AG04450 (cell line): ENCODE data around the gene PRPF40B. TPM values are rescaled to one million over a fixed set of nuclear protein-coding genes. Genes with fewer than 3 reads are reported as not detected.

Experiments
- CTCF ChIA-PET: fragments of 300-600, 350-600 bp; formaldehyde crosslinking; extraction: SDS; loops from one replicate; lab custom pipeline; 2022; ENCODE audit warnings: antibody characterized with exemption, inconsistent platforms; lab: Charles Lee
- POLR2A ChIA-PET: fragments of 350-600 bp; formaldehyde crosslinking; extraction: SDS; loops from one replicate; lab custom pipeline; 2021; ENCODE audit warnings: antibody characterized with exemption, inconsistent platforms; lab: Yijun Ruan, JAX
- DNase-seq: peaks from one replicate; pipeline ENCODE4 v3.0.0-alpha.2; 2011; ENCODE audit warnings: low read depth, low spot score
- H3K27ac ChIP-seq: one replicate; pipeline ENCODE4 v1.5.1; 2012; ENCODE audit warnings: low read depth, low read length, control low read depth
- H3K27me3 ChIP-seq: one replicate; pipeline ENCODE4 v1.6.0; 2012; ENCODE audit warnings: low read length; ENCODE audit not compliant: control insufficient read depth, insufficient read depth
- H3K4me3 ChIP-seq: 2 replicates; pipeline ENCODE4 v1.5.1; 2011; ENCODE audit warnings: mild to moderate bottlenecking, low read depth, low read length, control low read depth
- H3K9me3 ChIP-seq: 2 replicates; pipeline ENCODE4 v1.5.1; 2012; ENCODE audit warnings: low read length; ENCODE audit not compliant: control insufficient read depth, insufficient read depth
- CTCF ChIP-seq: IDR thresholded peaks from 2 replicates; pipeline ENCODE4 v1.5.1; 2011; ENCODE audit warnings: low read depth, low read length, control low read depth, inconsistent platforms
- polyA plus RNA-seq: library from polyadenylated mRNA; depleted of rRNA; stranded (reverse); fragments of >200 nt; gene quantifications from 2 replicates; pipeline ENCODE4 v1.2.3, GENCODE V29; 2011

Gene PRPF40B
- polyA plus RNA-seq, 1 experiment, result 9.0 TPM

GRCh38 chr12:49616533-49617219 lies 6.7 kb upstream of the PRPF40B start:
- ChIA-PET CTCF (no interaction called here), POLR2A (no interaction called here)
- TF ChIP-seq CTCF, result no peak
- Histone ChIP-seq H3K9me3 (peaks cover 4% of the 10 kb centered on the region; the same call in 1 of the 2 replicates), H3K4me3 (no peak overlapping the region), H3K27ac (no peak overlapping the region), H3K27me3 (peaks cover 3% of the 10 kb centered on the region)
- no peak for DNase-seq

GRCh38 chr12:49618576-49618975 lies 4.8 kb upstream of the PRPF40B start:
- no peak overlapping the region for H3K27ac ChIP-seq

GRCh38 chr12:49619286-49619685 lies 4.1 kb upstream of the PRPF40B start:
- no peak overlapping the region for H3K27ac ChIP-seq
- peaks cover 4% of the 10 kb centered on the region; the same call in 1 of the 2 replicates for H3K9me3 ChIP-seq
- ChIA-PET POLR2A (interaction anchor here (0.8 kb wide), 2 partner anchors 122 to 354 kb away, joined by 3 to 4 read pairs; partner anchors contain the start of gene TMBIM6), CTCF (interaction anchor here (0.6 to 2.8 kb wide), 4 partner anchors 18 to 282 kb away, joined by 3 to 11 read pairs (median 4); no protein-coding TSS in a partner anchor)
- no peak for TF ChIP-seq CTCF
- no peak overlapping the region for H3K4me3 ChIP-seq
- DNase-seq, result no peak
- H3K27me3 ChIP-seq, result peaks cover 3% of the 10 kb centered on the region

More at GRCh38 chr12:49618576-49618975, 4.8 kb upstream of the PRPF40B start:
- POLR2A ChIA-PET, result interaction anchor here (0.8 kb wide), 2 partner anchors 123 to 353 kb away, joined by 3 to 4 read pairs; partner anchors contain the start of gene TMBIM6
- no peak overlapping the region for H3K4me3 ChIP-seq
- H3K27me3 ChIP-seq, result peaks cover 3% of the 10 kb centered on the region
- CTCF ChIA-PET, result interaction anchor here (2.8 kb wide), 1 partner anchor 38 kb away, joined by 11 read pairs; no protein-coding TSS in a partner anchor
- no peak for TF ChIP-seq CTCF
- H3K9me3 ChIP-seq, result peaks cover 4% of the 10 kb centered on the region; the same call in 1 of the 2 replicates
- no peak for DNase-seq

- no peak overlapping the region for H3K27ac ChIP-seq
- no peaks in the 10 kb centered on the region for H3K27me3 ChIP-seq
- H3K9me3 ChIP-seq, result no peaks in the 10 kb centered on the region; the same call in 1 of the 2 replicates
- H3K4me3 ChIP-seq, result peak overlapping the region; percentile 65
- ChIA-PET POLR2A (interaction anchor here (0.6 to 1.2 kb wide), 5 partner anchors 161 to 399 kb away, joined by 3 to 7 read pairs (median 4); no protein-coding TSS in a partner anchor), CTCF (interaction anchor here (0.6 to 1.5 kb wide), 4 partner anchors 70 to 869 kb away, joined by 3 to 6 read pairs (median 3); no protein-coding TSS in a partner anchor)
- TF ChIP-seq CTCF, result no peak
- DNase-seq, result no peak
Measured at GRCh38 chr12:49621651-49622500, 1.5 kb upstream of the PRPF40B start.
